HUDEP-2 (cell line): ENCODE measurements around the gene GPR35.
A peak's percentile ranks its signal among the peaks of the same experiment; 100 is the strongest.

Source experiments
- DNase-seq, 76 experiments: peaks; one replicate each; lab custom pipeline; 2025; ENCODE audit not compliant: unreplicated experiment in 76 of 76; lab: John Stamatoyannopoulos, UW

GPR35 gene

GRCh38 chr2:240637116-240637900 lies 12.0 kb downstream of the GPR35 start:
- DNase-seq = no peak

- DNase-seq = no peak
Observed at GRCh38 chr2:240637901-240638345, 12.6 kb downstream of the GPR35 start.

GRCh38 chr2:240638512-240639160 lies 13.4 kb downstream of the GPR35 start:
- no peak for DNase-seq

GRCh38 chr2:240639566-240639965 lies 14.3 kb downstream of the GPR35 start:
- no peak for DNase-seq

GRCh38 chr2:240640939-240641338 lies 15.7 kb downstream of the GPR35 start:
- DNase-seq = peak in 11 of 76 experiments; percentile 3 to 32 (median 19)

GRCh38 chr2:240642061-240642805 lies 17.0 kb downstream of the GPR35 start:
- no peak for DNase-seq

GRCh38 chr2:240642806-240643092 lies 17.5 kb downstream of the GPR35 start:
- no peak for DNase-seq

- no peak for DNase-seq
Observed at GRCh38 chr2:240643093-240643810, 18.0 kb downstream of the GPR35 start.

- no peak for DNase-seq
Observed at GRCh38 chr2:240643811-240644150, 18.5 kb downstream of the GPR35 start.

- no peak for DNase-seq
Observed at GRCh38 chr2:240644171-240644651, 18.9 kb downstream of the GPR35 start.

- DNase-seq = no peak
Observed at GRCh38 chr2:240644859-240645301, 19.6 kb downstream of the GPR35 start.

- DNase-seq = no peak
Observed at GRCh38 chr2:240645346-240645745, 20.1 kb downstream of the GPR35 start.

GRCh38 chr2:240645801-240646175 lies 20.5 kb downstream of the GPR35 start:
- DNase-seq = no peak

- no peak for DNase-seq
Observed at GRCh38 chr2:240646176-240646899, 21.1 kb downstream of the GPR35 start.

GRCh38 chr2:240646900-240647502 lies 21.7 kb downstream of the GPR35 start:
- no peak for DNase-seq

- DNase-seq = no peak
Observed at GRCh38 chr2:240647503-240648154, 22.3 kb downstream of the GPR35 start.

GRCh38 chr2:240648155-240648649 lies 22.9 kb downstream of the GPR35 start:
- DNase-seq = no peak

GRCh38 chr2:240648650-240649275 lies 23.5 kb downstream of the GPR35 start:
- no peak for DNase-seq

GRCh38 chr2:240649331-240649730 lies 24.1 kb downstream of the GPR35 start:
- no peak for DNase-seq
